Activated naive CD8-positive, alpha-beta T cell treated with anti-CD3 and anti-CD28 coated beads, Interleukin-2, amount 50 U/mL, for 24 hours (primary cell): Measurements from ENCODE around the gene PAPPA.

ENCODE experiments used
- ATAC-seq: fragments of 150-1000 bp; cut with Tn5 transposase; one replicate; pipeline ENCODE4 v1.10.0; 2021
- DNase-seq: peaks from one replicate; pipeline ENCODE4 v3.0.0; 2021
- H3K27ac Mint-ChIP-seq: one replicate; pipeline ENCODE4 v1.8.0; 2021; ENCODE audit warnings: mild to moderate bottlenecking, mixed read lengths
- H3K27me3 Mint-ChIP-seq: one replicate; pipeline ENCODE4 v1.8.0; 2021; ENCODE audit warnings: mixed read lengths
- H3K36me3 Mint-ChIP-seq: one replicate; pipeline ENCODE4 v1.8.0; 2021; ENCODE audit warnings: low read depth, mixed read lengths
- H3K4me1 Mint-ChIP-seq: one replicate; pipeline ENCODE4 v1.8.0; 2021; ENCODE audit warnings: mixed read lengths
- H3K4me3 Mint-ChIP-seq: one replicate; pipeline ENCODE4 v1.8.0; 2021; ENCODE audit warnings: mild to moderate bottlenecking, moderate library complexity, mixed read lengths
- H3K9me3 Mint-ChIP-seq: one replicate; pipeline ENCODE4 v1.8.0; 2021; ENCODE audit warnings: mixed read lengths

Gene PAPPA

GRCh38 chr9:116395699-116396037 lies 242.1 kb downstream of the PAPPA start:
- H3K4me1 Mint-ChIP-seq: no peaks in the 10 kb centered on the region
- H3K27ac Mint-ChIP-seq: no peak overlapping the region
- H3K9me3 Mint-ChIP-seq: no peaks in the 10 kb centered on the region
- H3K36me3 Mint-ChIP-seq: peaks cover 2% of the 10 kb centered on the region
- H3K4me3 Mint-ChIP-seq: no peak overlapping the region
- ATAC-seq: no peak
- no peaks in the 10 kb centered on the region for H3K27me3 Mint-ChIP-seq
- no peak for DNase-seq

GRCh38 chr9:116403171-116403570 lies 249.6 kb downstream of the PAPPA start:
- no peaks in the 10 kb centered on the region for H3K36me3 Mint-ChIP-seq
- ATAC-seq (no peak), DNase-seq (no peak)
- no peaks in the 10 kb centered on the region for H3K9me3 Mint-ChIP-seq
- no peaks in the 10 kb centered on the region for H3K27me3 Mint-ChIP-seq
- H3K4me3 Mint-ChIP-seq: no peak overlapping the region
- H3K4me1 Mint-ChIP-seq: no peaks in the 10 kb centered on the region
- no peak overlapping the region for H3K27ac Mint-ChIP-seq

GRCh38 chr9:116404228-116404627 lies 250.6 kb downstream of the PAPPA start:
- ATAC-seq (no peak), DNase-seq (no peak)
- Mint-ChIP-seq H3K4me3 (no peak overlapping the region), H3K4me1 (no peaks in the 10 kb centered on the region), H3K27me3 (no peaks in the 10 kb centered on the region), H3K27ac (no peak overlapping the region), H3K9me3 (no peaks in the 10 kb centered on the region), H3K36me3 (no peaks in the 10 kb centered on the region)

- Mint-ChIP-seq H3K27ac (no peak overlapping the region), H3K4me1 (no peaks in the 10 kb centered on the region), H3K27me3 (no peaks in the 10 kb centered on the region), H3K4me3 (no peak overlapping the region), H3K9me3 (no peaks in the 10 kb centered on the region), H3K36me3 (no peaks in the 10 kb centered on the region)
- no peak for ATAC-seq
- no peak for DNase-seq
These were observed 251.7 kb downstream of the PAPPA start for GRCh38 chr9:116405321-116405720.

- Mint-ChIP-seq H3K27ac (no peak overlapping the region), H3K36me3 (no peaks in the 10 kb centered on the region), H3K27me3 (no peaks in the 10 kb centered on the region), H3K4me3 (no peak overlapping the region), H3K4me1 (no peaks in the 10 kb centered on the region), H3K9me3 (no peaks in the 10 kb centered on the region)
- ATAC-seq: no peak
- no peak for DNase-seq
These were observed 252.9 kb downstream of the PAPPA start for GRCh38 chr9:116406469-116406868.

GRCh38 chr9:116409129-116409528 lies 255.5 kb downstream of the PAPPA start:
- ATAC-seq: no peak
- Mint-ChIP-seq H3K27ac (no peak overlapping the region), H3K9me3 (no peaks in the 10 kb centered on the region), H3K4me3 (no peak overlapping the region), H3K36me3 (no peaks in the 10 kb centered on the region), H3K27me3 (no peaks in the 10 kb centered on the region), H3K4me1 (no peaks in the 10 kb centered on the region)
- no peak for DNase-seq

- no peak for ATAC-seq
- no peak overlapping the region for H3K4me3 Mint-ChIP-seq
- H3K9me3 Mint-ChIP-seq: no peaks in the 10 kb centered on the region
- no peaks in the 10 kb centered on the region for H3K27me3 Mint-ChIP-seq
- H3K36me3 Mint-ChIP-seq: no peaks in the 10 kb centered on the region
- H3K27ac Mint-ChIP-seq: no peak overlapping the region
- no peaks in the 10 kb centered on the region for H3K4me1 Mint-ChIP-seq
- no peak for DNase-seq
These were observed 256.0 kb downstream of the PAPPA start for GRCh38 chr9:116409638-116410037.

GRCh38 chr9:116411506-116411905 lies 257.9 kb downstream of the PAPPA start:
- no peaks in the 10 kb centered on the region for H3K36me3 Mint-ChIP-seq
- H3K4me1 Mint-ChIP-seq: no peaks in the 10 kb centered on the region
- H3K27me3 Mint-ChIP-seq: no peaks in the 10 kb centered on the region
- no peaks in the 10 kb centered on the region for H3K9me3 Mint-ChIP-seq
- ATAC-seq (no peak), DNase-seq (no peak)
- H3K27ac Mint-ChIP-seq: no peak overlapping the region
- no peak overlapping the region for H3K4me3 Mint-ChIP-seq

- H3K4me1 Mint-ChIP-seq: no peaks in the 10 kb centered on the region
- DNase-seq (no peak), ATAC-seq (no peak)
- no peaks in the 10 kb centered on the region for H3K9me3 Mint-ChIP-seq
- no peak overlapping the region for H3K27ac Mint-ChIP-seq
- no peak overlapping the region for H3K4me3 Mint-ChIP-seq
- no peaks in the 10 kb centered on the region for H3K36me3 Mint-ChIP-seq
- no peaks in the 10 kb centered on the region for H3K27me3 Mint-ChIP-seq
These were observed 260.8 kb downstream of the PAPPA start for GRCh38 chr9:116414374-116414773.

GRCh38 chr9:116416421-116416820 lies 262.8 kb downstream of the PAPPA start:
- H3K4me3 Mint-ChIP-seq: no peak overlapping the region
- no peaks in the 10 kb centered on the region for H3K27me3 Mint-ChIP-seq
- no peaks in the 10 kb centered on the region for H3K9me3 Mint-ChIP-seq
- H3K36me3 Mint-ChIP-seq: peaks cover 6% of the 10 kb centered on the region
- no peak overlapping the region for H3K27ac Mint-ChIP-seq
- no peak for ATAC-seq
- no peak for DNase-seq
- no peaks in the 10 kb centered on the region for H3K4me1 Mint-ChIP-seq

- Mint-ChIP-seq H3K4me1 (no peaks in the 10 kb centered on the region), H3K27ac (no peak overlapping the region), H3K9me3 (no peaks in the 10 kb centered on the region), H3K36me3 (peaks cover 6% of the 10 kb centered on the region), H3K4me3 (no peak overlapping the region), H3K27me3 (no peaks in the 10 kb centered on the region)
- DNase-seq: no peak
- no peak for ATAC-seq
These were observed 263.9 kb downstream of the PAPPA start for GRCh38 chr9:116417464-116417863.

GRCh38 chr9:116419181-116419580 lies 265.6 kb downstream of the PAPPA start:
- Mint-ChIP-seq H3K9me3 (no peaks in the 10 kb centered on the region), H3K27me3 (no peaks in the 10 kb centered on the region), H3K4me3 (no peak overlapping the region), H3K4me1 (no peaks in the 10 kb centered on the region), H3K27ac (no peak overlapping the region), H3K36me3 (peaks cover 6% of the 10 kb centered on the region)
- no peak for ATAC-seq
- DNase-seq: no peak

GRCh38 chr9:116420993-116421538 lies 267.5 kb downstream of the PAPPA start:
- no peaks in the 10 kb centered on the region for H3K4me1 Mint-ChIP-seq
- H3K27ac Mint-ChIP-seq: no peak overlapping the region
- H3K36me3 Mint-ChIP-seq: peaks cover 11% of the 10 kb centered on the region
- H3K9me3 Mint-ChIP-seq: no peaks in the 10 kb centered on the region
- H3K4me3 Mint-ChIP-seq: no peak overlapping the region
- DNase-seq: no peak
- no peak for ATAC-seq
- no peaks in the 10 kb centered on the region for H3K27me3 Mint-ChIP-seq

GRCh38 chr9:116422119-116422979 lies 268.8 kb downstream of the PAPPA start:
- no peak overlapping the region for H3K27ac Mint-ChIP-seq
- H3K4me3 Mint-ChIP-seq: no peak overlapping the region
- ATAC-seq: no peak
- peaks cover 12% of the 10 kb centered on the region for H3K36me3 Mint-ChIP-seq
- no peaks in the 10 kb centered on the region for H3K4me1 Mint-ChIP-seq
- H3K27me3 Mint-ChIP-seq: no peaks in the 10 kb centered on the region
- no peaks in the 10 kb centered on the region for H3K9me3 Mint-ChIP-seq
- DNase-seq: no peak

GRCh38 chr9:116423149-116423548 lies 269.6 kb downstream of the PAPPA start:
- Mint-ChIP-seq H3K9me3 (no peaks in the 10 kb centered on the region), H3K27ac (no peak overlapping the region), H3K4me3 (no peak overlapping the region), H3K4me1 (no peaks in the 10 kb centered on the region), H3K36me3 (peaks cover 12% of the 10 kb centered on the region), H3K27me3 (no peaks in the 10 kb centered on the region)
- DNase-seq: no peak
- ATAC-seq: no peak
